ENCODE data around the gene RND3.

RND3 gene

GRCh38 chr2:150482111-150482510, 5.4 kb downstream of the RND3 start:
- H3K9me3 ChIP-seq (ENCODE audit: control insufficient read depth, insufficient read depth, low read length): no peaks in the 10 kb centered on the region
- H3K27me3 ChIP-seq (ENCODE audit: control insufficient read depth, insufficient read depth, low read length): peaks cover 15% of the 10 kb centered on the region
- H3K9ac ChIP-seq (ENCODE audit: low read depth, low read length): no peak overlapping the region
- peaks cover 65% of the 10 kb centered on the region for H3K4me1 ChIP-seq (ENCODE audit: control insufficient read depth, insufficient read depth, low read length)
- H3K36me3 ChIP-seq (ENCODE audit: control insufficient read depth, insufficient read depth, low read length): peaks cover 14% of the 10 kb centered on the region; the same call in 1 of the 2 replicates
- no peak overlapping the region for H3K27ac ChIP-seq (ENCODE audit: low read depth, low read length)
- no peak overlapping the region for H3K4me3 ChIP-seq (ENCODE audit: low read depth, low read length)

DNA sequence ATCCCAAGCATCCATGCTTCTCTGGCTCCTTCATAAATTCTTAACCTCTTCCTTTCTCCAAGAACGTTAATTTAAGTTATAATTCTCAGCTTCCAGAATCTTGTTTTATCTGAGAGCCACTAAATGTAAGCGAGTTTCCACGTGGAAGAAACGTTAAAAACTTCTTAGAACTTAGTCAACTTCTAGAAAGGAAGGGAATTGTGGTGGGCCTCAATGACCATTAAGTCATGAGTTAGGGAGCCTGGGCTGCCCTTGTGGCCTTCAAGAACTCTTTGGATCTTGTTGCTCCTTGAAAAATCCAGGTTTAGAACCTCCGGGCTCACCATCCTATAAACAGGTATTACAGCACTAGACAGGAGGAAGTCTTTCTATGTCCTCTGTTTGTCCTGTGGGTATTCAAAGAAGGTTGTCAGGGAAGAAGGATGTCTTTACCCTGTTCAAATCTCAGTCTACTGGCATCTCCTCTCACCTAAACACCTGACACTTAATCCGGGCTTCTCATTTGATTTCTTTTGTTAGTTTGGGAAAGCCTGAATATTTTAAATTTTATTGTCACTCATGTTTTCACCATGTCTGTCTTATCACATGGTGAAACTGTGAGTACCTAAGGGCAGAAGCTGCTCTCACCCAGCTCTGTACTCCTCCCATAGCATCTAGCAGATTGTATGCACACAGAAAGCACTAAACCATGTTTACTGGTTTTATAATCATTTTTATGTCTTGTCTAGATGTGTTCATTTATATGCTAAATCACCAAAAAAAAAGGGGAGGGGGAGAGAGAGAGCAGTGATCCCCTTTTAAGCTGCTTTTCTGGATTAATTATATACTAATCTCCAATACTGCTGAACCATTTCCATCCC, 6.3 kb downstream of the RND3 start:
- Histone ChIP-seq H3K9ac (ENCODE audit: low read depth, low read length) (no peak overlapping the region), H3K9me3 (ENCODE audit: control insufficient read depth, insufficient read depth, low read length) (no peaks in the 10 kb centered on the region), H3K27ac (ENCODE audit: low read depth, low read length) (no peak overlapping the region), H3K4me3 (ENCODE audit: low read depth, low read length) (no peak overlapping the region), H3K27me3 (ENCODE audit: control insufficient read depth, insufficient read depth, low read length) (peaks cover 7% of the 10 kb centered on the region), H3K36me3 (ENCODE audit: control insufficient read depth, insufficient read depth, low read length) (peaks cover 14% of the 10 kb centered on the region; the same call in 1 of the 2 replicates), H3K4me1 (ENCODE audit: control insufficient read depth, insufficient read depth, low read length) (peaks cover 68% of the 10 kb centered on the region)

DNA sequence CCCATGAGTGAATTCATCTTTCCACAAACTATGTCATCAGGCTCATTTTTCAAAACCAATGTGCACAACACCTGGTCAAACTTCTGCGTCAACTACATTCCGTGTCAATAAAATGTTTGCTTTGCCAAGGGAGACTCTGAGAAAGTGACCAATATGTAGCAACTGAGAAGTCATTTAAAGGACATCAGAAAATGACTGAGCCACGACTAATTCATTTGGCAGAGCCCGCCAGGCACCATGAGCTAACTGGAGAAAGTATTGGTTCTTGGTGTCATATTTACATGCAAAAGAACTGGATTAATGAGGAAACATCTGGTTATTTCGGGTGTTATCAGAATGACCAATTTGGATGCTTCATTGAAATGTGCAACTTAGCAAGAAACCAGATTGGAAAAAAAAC, 7.2 kb downstream of the RND3 start:
- H3K4me3 ChIP-seq (ENCODE audit: low read depth, low read length): no peak overlapping the region
- H3K9me3 ChIP-seq (ENCODE audit: control insufficient read depth, insufficient read depth, low read length): no peaks in the 10 kb centered on the region
- H3K9ac ChIP-seq (ENCODE audit: low read depth, low read length): no peak overlapping the region
- H3K36me3 ChIP-seq (ENCODE audit: control insufficient read depth, insufficient read depth, low read length): peaks cover 17% of the 10 kb centered on the region
- peaks cover 7% of the 10 kb centered on the region; the same call in 1 of the 2 replicates for H3K27me3 ChIP-seq (ENCODE audit: control insufficient read depth, insufficient read depth, low read length)
- peaks cover 68% of the 10 kb centered on the region for H3K4me1 ChIP-seq (ENCODE audit: control insufficient read depth, insufficient read depth, low read length)
- no peak overlapping the region for H3K27ac ChIP-seq (ENCODE audit: low read depth, low read length)

- Histone ChIP-seq H3K36me3 (ENCODE audit: control insufficient read depth, insufficient read depth, low read length) (peaks cover 26% of the 10 kb centered on the region), H3K9me3 (ENCODE audit: control insufficient read depth, insufficient read depth, low read length) (no peaks in the 10 kb centered on the region), H3K4me3 (ENCODE audit: low read depth, low read length) (no peak overlapping the region), H3K4me1 (ENCODE audit: control insufficient read depth, insufficient read depth, low read length) (peaks cover 62% of the 10 kb centered on the region), H3K27me3 (ENCODE audit: control insufficient read depth, insufficient read depth, low read length) (peaks cover 4% of the 10 kb centered on the region; the same call in 1 of the 2 replicates), H3K9ac (ENCODE audit: low read depth, low read length) (no peak overlapping the region; the same call in 1 of the 2 replicates), H3K27ac (ENCODE audit: low read depth, low read length) (peak overlapping the region; percentile 27)
Observed at GRCh38 chr2:150479075-150479915, 8.2 kb downstream of the RND3 start.

DNA sequence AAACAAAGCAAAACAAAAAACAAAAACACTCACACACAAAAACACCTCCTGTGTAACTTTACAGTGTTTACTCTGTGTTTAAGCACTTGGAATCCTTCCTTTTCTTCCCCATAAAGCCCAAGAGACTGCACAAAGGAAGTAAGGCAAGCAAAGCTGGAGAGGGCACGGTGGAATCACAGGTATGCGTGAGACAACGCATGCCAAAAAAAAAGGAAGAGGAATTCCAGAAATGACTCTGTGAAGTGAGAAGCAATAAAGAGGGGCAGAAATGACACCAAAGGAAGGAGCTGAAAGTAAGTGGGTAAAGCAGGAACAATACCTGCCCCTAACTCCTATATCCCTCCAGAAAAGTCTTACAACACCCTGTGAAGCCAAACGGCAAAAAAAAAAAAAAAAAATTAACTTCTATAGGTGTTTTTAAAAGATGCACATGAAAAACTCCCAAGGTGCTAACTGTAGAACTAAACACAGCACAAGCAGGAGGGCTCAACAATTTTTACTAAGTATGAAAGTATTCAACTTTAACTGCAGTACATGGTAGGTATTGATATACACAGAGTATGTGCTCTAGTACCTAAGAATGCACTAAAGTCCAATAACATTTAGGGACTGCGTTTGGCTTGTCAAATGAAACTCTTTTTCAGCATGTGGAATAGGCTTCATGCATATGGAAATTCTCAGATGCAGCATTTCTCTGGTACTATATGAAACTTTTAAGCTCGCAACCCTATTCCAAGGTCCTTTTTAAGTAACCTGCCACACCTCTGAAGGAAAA, 9.1 kb downstream of the RND3 start:
- Histone ChIP-seq H3K4me3 (ENCODE audit: low read depth, low read length) (no peak overlapping the region), H3K9me3 (ENCODE audit: control insufficient read depth, insufficient read depth, low read length) (no peaks in the 10 kb centered on the region), H3K36me3 (ENCODE audit: control insufficient read depth, insufficient read depth, low read length) (peaks cover 33% of the 10 kb centered on the region), H3K27ac (ENCODE audit: low read depth, low read length) (peak overlapping the region; percentile 27), H3K9ac (ENCODE audit: low read depth, low read length) (peak overlapping the region; percentile 20; the same call in 1 of the 2 replicates), H3K27me3 (ENCODE audit: control insufficient read depth, insufficient read depth, low read length) (no peaks in the 10 kb centered on the region), H3K4me1 (ENCODE audit: control insufficient read depth, insufficient read depth, low read length) (peaks cover 53% of the 10 kb centered on the region)

DNA sequence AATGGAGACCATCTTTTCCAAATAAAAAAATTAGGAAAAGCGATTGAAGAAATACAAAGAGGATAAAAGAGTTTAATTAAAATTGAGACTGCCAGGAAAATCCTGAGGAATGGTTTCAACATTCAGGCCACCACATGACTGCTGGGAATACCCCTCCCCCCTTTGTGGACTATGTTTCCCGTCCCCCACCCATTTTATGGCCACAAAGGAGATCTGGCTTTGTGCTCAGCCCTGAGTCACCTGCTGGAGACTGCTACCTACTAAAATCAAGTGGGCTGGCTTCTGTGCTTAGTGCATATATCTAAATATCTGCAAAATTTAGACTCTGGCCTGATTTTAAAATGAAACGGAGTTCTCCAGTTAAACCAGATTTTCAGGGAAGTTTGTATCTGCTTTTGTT, 10.1 kb downstream of the RND3 start:
- peaks cover 41% of the 10 kb centered on the region for H3K36me3 ChIP-seq (ENCODE audit: control insufficient read depth, insufficient read depth, low read length)
- no peak overlapping the region; the same call in 1 of the 2 replicates for H3K4me3 ChIP-seq (ENCODE audit: low read depth, low read length)
- peak overlapping the region; percentile 44 for H3K27ac ChIP-seq (ENCODE audit: low read depth, low read length)
- H3K9ac ChIP-seq (ENCODE audit: low read depth, low read length): no peak overlapping the region
- no peaks in the 10 kb centered on the region for H3K9me3 ChIP-seq (ENCODE audit: control insufficient read depth, insufficient read depth, low read length)
- H3K4me1 ChIP-seq (ENCODE audit: control insufficient read depth, insufficient read depth, low read length): peaks cover 46% of the 10 kb centered on the region
- H3K27me3 ChIP-seq (ENCODE audit: control insufficient read depth, insufficient read depth, low read length): no peaks in the 10 kb centered on the region

GRCh38 chr2:150476809-150477302, 10.6 kb downstream of the RND3 start:
- Histone ChIP-seq H3K36me3 (ENCODE audit: control insufficient read depth, insufficient read depth, low read length) (peaks cover 43% of the 10 kb centered on the region), H3K4me1 (ENCODE audit: control insufficient read depth, insufficient read depth, low read length) (peaks cover 41% of the 10 kb centered on the region), H3K4me3 (ENCODE audit: low read depth, low read length) (no peak overlapping the region), H3K9me3 (ENCODE audit: control insufficient read depth, insufficient read depth, low read length) (no peaks in the 10 kb centered on the region), H3K27ac (ENCODE audit: low read depth, low read length) (peak overlapping the region; percentile 44), H3K27me3 (ENCODE audit: control insufficient read depth, insufficient read depth, low read length) (no peaks in the 10 kb centered on the region), H3K9ac (ENCODE audit: low read depth, low read length) (no peak overlapping the region)

GRCh38 chr2:150476286-150476685, 11.2 kb downstream of the RND3 start:
- Histone ChIP-seq H3K27me3 (ENCODE audit: control insufficient read depth, insufficient read depth, low read length) (no peaks in the 10 kb centered on the region), H3K4me1 (ENCODE audit: control insufficient read depth, insufficient read depth, low read length) (peaks cover 37% of the 10 kb centered on the region), H3K4me3 (ENCODE audit: low read depth, low read length) (no peak overlapping the region), H3K36me3 (ENCODE audit: control insufficient read depth, insufficient read depth, low read length) (peaks cover 49% of the 10 kb centered on the region), H3K9me3 (ENCODE audit: control insufficient read depth, insufficient read depth, low read length) (no peaks in the 10 kb centered on the region), H3K9ac (ENCODE audit: low read depth, low read length) (no peak overlapping the region), H3K27ac (ENCODE audit: low read depth, low read length) (no peak overlapping the region)

- Histone ChIP-seq H3K27me3 (ENCODE audit: control insufficient read depth, insufficient read depth, low read length) (no peaks in the 10 kb centered on the region), H3K36me3 (ENCODE audit: control insufficient read depth, insufficient read depth, low read length) (peaks cover 55% of the 10 kb centered on the region), H3K9me3 (ENCODE audit: control insufficient read depth, insufficient read depth, low read length) (no peaks in the 10 kb centered on the region), H3K27ac (ENCODE audit: low read depth, low read length) (no peak overlapping the region), H3K4me3 (ENCODE audit: low read depth, low read length) (no peak overlapping the region), H3K4me1 (ENCODE audit: control insufficient read depth, insufficient read depth, low read length) (peaks cover 35% of the 10 kb centered on the region), H3K9ac (ENCODE audit: low read depth, low read length) (no peak overlapping the region)
Observed at GRCh38 chr2:150475479-150476250, 11.8 kb downstream of the RND3 start.
